Natural killer cell (primary cell): ENCODE measurements around the gene PDE6H. TPM values are rescaled to one million over a fixed set of nuclear protein-coding genes. Genes with fewer than 3 reads are reported as not detected.

Experiments used
- ATAC-seq, 3 donors: fragments of 150-1000 bp in 2 of 3; fragments of 200-7000 bp in 1 of 3; cut with Tn5 transposase; 1 replicate in 1 of 3; 2 replicates in 2 of 3; pipeline ENCODE4 v1.10.0; 2021; ENCODE audit warnings: mild to moderate bottlenecking in 2 of 3, moderate library complexity in 2 of 3
- DNase-seq, 2 donors: peaks; one replicate each; pipeline versions ENCODE4 v3.0.0 to v3.0.0-alpha.2; 2013 to 2021; ENCODE audit warnings: mixed read lengths in 1 of 2
- H3K27ac ChIP-seq: one replicate; pipeline ENCODE4 v1.5.1; 2013; ENCODE audit warnings: mild to moderate bottlenecking, low read length
- H3K27me3 ChIP-seq: one replicate; pipeline ENCODE4 v1.6.1; 2013; ENCODE audit warnings: low read length; ENCODE audit not compliant: control insufficient read depth, insufficient read depth
- H3K36me3 ChIP-seq: one replicate; pipeline ENCODE4 v1.6.1; 2013; ENCODE audit warnings: low read length; ENCODE audit not compliant: control insufficient read depth, insufficient read depth
- H3K4me1 ChIP-seq: one replicate; pipeline ENCODE4 v1.6.1; 2013; ENCODE audit warnings: low read length; ENCODE audit not compliant: control insufficient read depth, insufficient read depth
- H3K4me3 ChIP-seq: one replicate; pipeline ENCODE4 v1.5.1; 2013; ENCODE audit warnings: low read length
- H3K9me3 ChIP-seq: one replicate; pipeline ENCODE4 v1.6.1; 2013; ENCODE audit warnings: low read length; ENCODE audit not compliant: control insufficient read depth, insufficient read depth
- H3K27ac Mint-ChIP-seq, 2 donors: one replicate each; pipeline ENCODE4 v1.8.0; 2022; ENCODE audit warnings: mild to moderate bottlenecking in 2 of 2, mixed read lengths in 2 of 2, moderate library complexity in 1 of 2
- H3K27me3 Mint-ChIP-seq, 2 donors: one replicate each; pipeline ENCODE4 v1.8.0; 2022; ENCODE audit warnings: low read depth in 2 of 2, mixed read lengths in 2 of 2
- H3K36me3 Mint-ChIP-seq: one replicate; pipeline ENCODE4 v1.8.0; 2022; ENCODE audit warnings: mixed read lengths
- H3K4me1 Mint-ChIP-seq, 2 donors: one replicate each; pipeline ENCODE4 v1.8.0; 2022; ENCODE audit warnings: mixed read lengths in 2 of 2
- H3K4me3 Mint-ChIP-seq: one replicate; pipeline ENCODE4 v1.8.0; 2022; ENCODE audit warnings: mild to moderate bottlenecking, moderate library complexity, mixed read lengths
- H3K9me3 Mint-ChIP-seq, 2 donors: one replicate each; pipeline ENCODE4 v1.8.0; 2022; ENCODE audit warnings: mixed read lengths in 2 of 2
- WGBS: methylation state at CpG from one replicate; pipeline ENCODE4 v1.1.7; 2013; ENCODE audit warnings: missing lambda C conversion rate; ENCODE audit not compliant: insufficient coverage; 5-methylcytosine and 5-hydroxymethylcytosine counted together
- intact Hi-C: fragments of 100-400 bp; cut with micrococcal nuclease; formaldehyde crosslinking; loops from one replicate; pipeline ENCODE4 v1.14.2; 2022
- total RNA-seq, 4 donors: library from RNA; stranded (reverse); fragments of 120-200 nt in 1 of 4; gene quantifications; one replicate each; pipeline versions ENCODE4 v1.2.3 to v1.2.4, GENCODE V29; 2013 to 2022
- TF ChIP-seq, protein P1 (sequence below): fragments of 200-600 bp; IDR thresholded peaks from one replicate; pipeline ENCODE4 v1.8.0; 2022; ENCODE audit warnings: antibody characterized with exemption

PDE6H gene
- total RNA-seq, 3 donors from 2014 or later (not counting 1 experiment from before 2014, with no cell fraction given), result not detected

GRCh38 chr12:14958361-14959125, 14.3 kb upstream of the PDE6H start:
- Histone ChIP-seq H3K4me3 (peak overlapping the region; percentile 91), H3K27me3 (no peaks in the 10 kb centered on the region), H3K9me3 (no peaks in the 10 kb centered on the region), H3K36me3 (peaks cover 15% of the 10 kb centered on the region), H3K4me1 (peaks cover 49% of the 10 kb centered on the region), H3K27ac (peak overlapping the region; percentile 95)
- H3K4me3 Mint-ChIP-seq, result peak overlapping the region; percentile 100
- H3K9me3 Mint-ChIP-seq, result no peaks in the 10 kb centered on the region
- H3K27ac Mint-ChIP-seq, result peak overlapping the region; percentile 97 to 98
- TF ChIP-seq, protein P1, sequence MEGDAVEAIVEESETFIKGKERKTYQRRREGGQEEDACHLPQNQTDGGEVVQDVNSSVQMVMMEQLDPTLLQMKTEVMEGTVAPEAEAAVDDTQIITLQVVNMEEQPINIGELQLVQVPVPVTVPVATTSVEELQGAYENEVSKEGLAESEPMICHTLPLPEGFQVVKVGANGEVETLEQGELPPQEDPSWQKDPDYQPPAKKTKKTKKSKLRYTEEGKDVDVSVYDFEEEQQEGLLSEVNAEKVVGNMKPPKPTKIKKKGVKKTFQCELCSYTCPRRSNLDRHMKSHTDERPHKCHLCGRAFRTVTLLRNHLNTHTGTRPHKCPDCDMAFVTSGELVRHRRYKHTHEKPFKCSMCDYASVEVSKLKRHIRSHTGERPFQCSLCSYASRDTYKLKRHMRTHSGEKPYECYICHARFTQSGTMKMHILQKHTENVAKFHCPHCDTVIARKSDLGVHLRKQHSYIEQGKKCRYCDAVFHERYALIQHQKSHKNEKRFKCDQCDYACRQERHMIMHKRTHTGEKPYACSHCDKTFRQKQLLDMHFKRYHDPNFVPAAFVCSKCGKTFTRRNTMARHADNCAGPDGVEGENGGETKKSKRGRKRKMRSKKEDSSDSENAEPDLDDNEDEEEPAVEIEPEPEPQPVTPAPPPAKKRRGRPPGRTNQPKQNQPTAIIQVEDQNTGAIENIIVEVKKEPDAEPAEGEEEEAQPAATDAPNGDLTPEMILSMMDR, result no peak
- ATAC-seq (peak in 1 of 3 donors; percentile 24), DNase-seq (peak in 1 of 2 donors; percentile 65)
- intact Hi-C loops, result loop anchor here (5.0 kb wide), 3 partner anchors 76 to 701 kb away; no protein-coding TSS in a partner anchor
- peaks cover 11% of the 10 kb centered on the region for H3K36me3 Mint-ChIP-seq
- no peaks in the 10 kb centered on the region for H3K27me3 Mint-ChIP-seq
- H3K4me1 Mint-ChIP-seq, result peaks cover 86 to 88% of the 10 kb centered on the region in 2 donors
- WGBS, result 7% methylated on average over 9 of the region's 11 CpGs

DNA sequence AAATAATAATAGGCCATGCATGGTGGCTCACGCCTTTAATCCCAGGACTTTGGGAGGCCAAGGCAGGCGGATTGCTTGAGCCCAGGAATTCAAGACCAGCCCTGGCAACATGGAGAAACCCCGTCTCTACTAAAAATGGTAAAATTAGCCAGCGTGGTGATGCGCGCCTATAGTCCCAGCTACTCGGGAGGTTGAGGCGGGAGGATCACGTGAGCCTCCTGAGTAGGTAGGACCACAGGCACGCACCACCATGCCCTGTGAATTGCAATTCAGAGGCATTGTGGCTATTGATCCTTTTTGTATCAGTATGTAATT, 13.8 kb upstream of the PDE6H start:
- Mint-ChIP-seq H3K27me3 (no peaks in the 10 kb centered on the region), H3K36me3 (peaks cover 11% of the 10 kb centered on the region), H3K4me3 (peak overlapping the region; percentile 100), H3K9me3 (no peaks in the 10 kb centered on the region), H3K27ac (peak overlapping the region; percentile 97 to 98), H3K4me1 (peaks cover 81 to 88% of the 10 kb centered on the region in 2 donors)
- DNase-seq, result peak in 1 of 2 donors; percentile 60
- TF ChIP-seq, protein P1, result no peak
- Histone ChIP-seq H3K27me3 (no peaks in the 10 kb centered on the region), H3K4me3 (peak overlapping the region; percentile 91), H3K9me3 (no peaks in the 10 kb centered on the region), H3K36me3 (peaks cover 15% of the 10 kb centered on the region), H3K27ac (peak overlapping the region; percentile 95), H3K4me1 (peaks cover 45% of the 10 kb centered on the region)
- 13% methylated on average over 10 of the region's 10 CpGs for WGBS
- intact Hi-C loops, result loop anchor here (5.0 kb wide), 3 partner anchors 77 to 702 kb away; no protein-coding TSS in a partner anchor
- ATAC-seq, result no peak

GRCh38 chr12:14959463-14959862, 13.4 kb upstream of the PDE6H start:
- Mint-ChIP-seq H3K36me3 (peaks cover 11% of the 10 kb centered on the region), H3K4me3 (peak overlapping the region; percentile 100), H3K27ac (peak overlapping the region; percentile 97 to 98), H3K27me3 (no peaks in the 10 kb centered on the region), H3K4me1 (peaks cover 77 to 85% of the 10 kb centered on the region in 2 donors), H3K9me3 (no peaks in the 10 kb centered on the region)
- TF ChIP-seq, protein P1, result no peak
- intact Hi-C loops, result loop anchor here (5.0 kb wide), 3 partner anchors 77 to 702 kb away; no protein-coding TSS in a partner anchor
- Histone ChIP-seq H3K4me1 (peaks cover 42% of the 10 kb centered on the region), H3K9me3 (no peaks in the 10 kb centered on the region), H3K27me3 (no peaks in the 10 kb centered on the region), H3K36me3 (peaks cover 15% of the 10 kb centered on the region), H3K27ac (peak overlapping the region; percentile 95), H3K4me3 (peak overlapping the region; percentile 91)
- ATAC-seq (no peak), DNase-seq (no peak)
- WGBS, result 0% methylated on average over 3 of the region's 3 CpGs
